Upper lobe of left lung (tissue), 4 donors: ENCODE data around the gene EPHA8.

Experiments
- CTCF ChIP-seq, 6 experiments: fragments of 450-650 bp in 4 of 6; fragments of 200-600 bp in 2 of 6; sonication (generic) in 2 of 6; IDR thresholded peaks; one replicate each; pipeline ENCODE4 v1.5.1; 2016 to 2019; ENCODE audit warnings: antibody characterized with exemption in 6 of 6
- EP300 ChIP-seq, 4 donors: sonication (generic); formaldehyde crosslinking; IDR thresholded peaks; one replicate each; pipeline ENCODE4 v1.5.1; 2017; ENCODE audit warnings: antibody characterized with exemption in 4 of 4, control low read depth in 2 of 4
- POLR2A ChIP-seq, 4 donors: fragments of 450-650 bp; IDR thresholded peaks; one replicate each; pipeline ENCODE4 v1.5.1; 2016 to 2017; ENCODE audit warnings: antibody characterized with exemption in 4 of 4, mild to moderate bottlenecking in 2 of 4
- POLR2AphosphoS5 ChIP-seq, 2 donors: sonication (generic); formaldehyde crosslinking; IDR thresholded peaks; one replicate each; pipeline ENCODE4 v1.5.1; 2017; ENCODE audit warnings: antibody characterized with exemption in 2 of 2

GRCh38 chr1:22535399-22535798 is 27.9 kb upstream of the EPHA8 start:
- no peak for TF ChIP-seq CTCF (IDR thresholded peaks at IDR 0.05)
- TF ChIP-seq POLR2A (IDR thresholded peaks at IDR 0.05), result no peak
- no peak for TF ChIP-seq POLR2AphosphoS5 (IDR thresholded peaks at IDR 0.05)
- no peak for TF ChIP-seq EP300 (IDR thresholded peaks at IDR 0.05)
